B cell (primary cell): ENCODE results near the gene PPL. TPM values are rescaled to one million over a fixed set of nuclear protein-coding genes. Genes with fewer than 3 reads are reported as not detected.

ENCODE experiments used
- ATAC-seq: fragments of 200-7000 bp; cut with Tn5 transposase; one replicate; pipeline ENCODE4 v1.10.0; 2021; ENCODE audit warnings: low read depth, mild to moderate bottlenecking, moderate number of reproducible peaks, moderate library complexity
- CTCF ChIA-PET: fragments of 350-600 bp; sonication (Branson Sonifier 250); formaldehyde crosslinking; loops from one replicate; lab custom pipeline; 2021; ENCODE audit warnings: antibody characterized with exemption, inconsistent platforms; lab: Charles Lee
- POLR2A ChIA-PET: fragments of 350-600 bp; sonication (Branson Sonifier 250); formaldehyde crosslinking; loops from one replicate; lab custom pipeline; 2021; ENCODE audit warnings: antibody characterized with exemption; lab: Charles Lee
- DNase-seq: peaks from one replicate; pipeline ENCODE4 v3.0.0; 2013
- H2AFZ ChIP-seq: 2 replicates; pipeline ENCODE4 v1.6.1; 2012; ENCODE audit warnings: mild to moderate bottlenecking, low read depth, low read length; ENCODE audit not compliant: insufficient read depth, poor library complexity, severe bottlenecking
- H3K27ac ChIP-seq, 2 donors: 1 replicate in 1 of 2; 2 replicates in 1 of 2; pipeline ENCODE4 v1.5.1; 2012 to 2013; ENCODE audit warnings: low read length in 2 of 2, mild to moderate bottlenecking in 2 of 2, moderate library complexity in 1 of 2
- H3K27me3 ChIP-seq, 4 experiments: fragments of 200-600 bp in 1 of 4; sonication (generic) in 1 of 4; replicated peaks in 1 of 4; 1 replicate in 2 of 4; 2 replicates in 2 of 4; pipeline versions ENCODE4 v1.6.1 to v1.7.0; 2013 to 2016; ENCODE audit warnings: low read length in 3 of 4, mild to moderate bottlenecking in 2 of 4, mixed read lengths in 1 of 4, moderate library complexity in 1 of 4; ENCODE audit not compliant: insufficient read depth in 4 of 4, control insufficient read depth in 3 of 4; ENCODE audit errors: control extremely low read depth in 1 of 4
- H3K36me3 ChIP-seq, 2 experiments: replicated peaks in 1 of 2; 1 replicate in 1 of 2; 2 replicates in 1 of 2; pipeline versions ENCODE4 v1.6.1 to v1.7.1; 2013; ENCODE audit warnings: low read length in 1 of 2; ENCODE audit not compliant: insufficient read depth in 2 of 2, control insufficient read depth in 1 of 2; ENCODE audit errors: control extremely low read depth in 1 of 2, extremely low read depth in 1 of 2
- H3K4me1 ChIP-seq, 2 donors: fragments of 200-600 bp in 1 of 2; sonication (generic) in 1 of 2; 1 replicate in 1 of 2; 2 replicates in 1 of 2; pipeline versions ENCODE4 v1.5.1 to v1.6.1; 2013 to 2017; ENCODE audit warnings: low read length in 2 of 2; ENCODE audit not compliant: control insufficient read depth in 2 of 2, insufficient read depth in 2 of 2
- H3K4me2 ChIP-seq: replicated peaks from 2 replicates; pipeline ENCODE3; 2012; ENCODE audit warnings: mild to moderate bottlenecking, low read depth, low read length; ENCODE audit not compliant: poor library complexity, severe bottlenecking
- H3K4me3 ChIP-seq, 5 experiments: fragments of 200-600 bp in 1 of 5; sonication (generic) in 1 of 5; 1 replicate in 3 of 5; 2 replicates in 2 of 5; pipeline versions ENCODE4 v1.5.1 to v1.7.0; 2011 to 2016; ENCODE audit warnings: low read length in 4 of 5, mild to moderate bottlenecking in 4 of 5, low read depth in 2 of 5, control low read depth in 1 of 5, moderate library complexity in 1 of 5; ENCODE audit not compliant: insufficient read depth in 1 of 5; ENCODE audit errors: control extremely low read depth in 1 of 5, extremely low read depth in 1 of 5
- H3K79me2 ChIP-seq: fragments of 200-600 bp; sonication (generic); one replicate; pipeline ENCODE4 v1.6.0; 2016; ENCODE audit warnings: low read length; ENCODE audit not compliant: control insufficient read depth, insufficient read depth
- H3K9ac ChIP-seq: fragments of 200-600 bp; sonication (generic); 2 replicates; pipeline ENCODE4 v1.6.1; 2017; ENCODE audit warnings: mild to moderate bottlenecking, low read length, moderate library complexity
- H3K9me3 ChIP-seq, 3 donors: one replicate each; pipeline versions ENCODE4 v1.6.1 to v1.7.1; 2013; ENCODE audit warnings: low read length in 2 of 3; ENCODE audit not compliant: control insufficient read depth in 2 of 3, insufficient read depth in 1 of 3; ENCODE audit errors: control extremely low read depth in 1 of 3
- H4K20me1 ChIP-seq: 2 replicates; pipeline ENCODE4 v1.6.0; 2012; ENCODE audit warnings: mild to moderate bottlenecking, low read length; ENCODE audit not compliant: insufficient read depth, control insufficient read depth, poor library complexity, severe bottlenecking
- H3K27ac Mint-ChIP-seq: one replicate; pipeline ENCODE4 v1.8.0; 2021; ENCODE audit warnings: mixed read lengths
- H3K27me3 Mint-ChIP-seq: one replicate; pipeline ENCODE4 v1.8.0; 2021; ENCODE audit warnings: mixed read lengths
- H3K4me1 Mint-ChIP-seq: one replicate; pipeline ENCODE4 v1.8.0; 2021; ENCODE audit warnings: mixed read lengths
- H3K4me3 Mint-ChIP-seq: one replicate; pipeline ENCODE4 v1.8.0; 2021; ENCODE audit warnings: mixed read lengths
- H3K9me3 Mint-ChIP-seq: one replicate; pipeline ENCODE4 v1.8.0; 2022; ENCODE audit warnings: mixed read lengths; ENCODE audit not compliant: insufficient read depth
- CTCF ChIP-seq: fragments of 200-600 bp; IDR thresholded peaks from one replicate; pipeline ENCODE4 v1.8.0; 2022; ENCODE audit warnings: antibody characterized with exemption, mild to moderate bottlenecking
- EZH2 ChIP-seq: IDR thresholded peaks from 2 replicates; pipeline ENCODE4 v1.6.1; 2012; ENCODE audit warnings: borderline replicate concordance, low read depth, mild to moderate bottlenecking, moderate library complexity, low read length; ENCODE audit not compliant: insufficient read depth, poor library complexity, severe bottlenecking
- WGBS: methylation state at CpG from one replicate; pipeline ENCODE4 v1.1.5; 2013; ENCODE audit warnings: missing lambda C conversion rate; ENCODE audit not compliant: insufficient coverage; 5-methylcytosine and 5-hydroxymethylcytosine counted together
- intact Hi-C: fragments of 100-400 bp; cut with micrococcal nuclease; formaldehyde crosslinking; loops from one replicate; pipeline ENCODE4 v1.10.0; 2022
- polyA plus RNA-seq: library from polyadenylated mRNA; depleted of rRNA; stranded (reverse); fragments of >200 nt; gene quantifications from 2 replicates; pipeline ENCODE4 v1.2.3, GENCODE V29; 2012
- total RNA-seq, 2 donors: library from RNA; stranded (reverse); fragments of 120-200 nt in 1 of 2; gene quantifications; 1 replicate in 1 of 2; 2 replicates in 1 of 2; pipeline versions ENCODE4 v1.2.3 to v1.2.4, GENCODE V29; 2013 to 2022

PPL gene
- total and polyA plus RNA-seq, 2 donors (not counting 1 experiment from before 2014, with no cell fraction given) = not detected

GRCh38 chr16:4846503-4846900 lies 90.4 kb downstream of the PPL start:
- no peaks in the 10 kb centered on the region for H3K27me3 Mint-ChIP-seq
- peak overlapping the region; percentile 87 for H3K4me3 Mint-ChIP-seq
- peaks cover 27 to 31% of the 10 kb centered on the region in 2 donors for H3K4me1 ChIP-seq
- peak overlapping the region; percentile 87 for H3K27ac Mint-ChIP-seq
- H3K9me3 Mint-ChIP-seq = no peaks in the 10 kb centered on the region
- H3K27ac ChIP-seq = peak overlapping the region; percentile 80 to 97
- POLR2A ChIA-PET = no interaction called here
- CTCF ChIA-PET = no interaction called here
- no peak for TF ChIP-seq CTCF
- TF ChIP-seq EZH2 = no peak
- no peaks in the 10 kb centered on the region for H3K27me3 ChIP-seq
- no peak for ATAC-seq
- peaks cover 6 to 22% of the 10 kb centered on the region in 2 experiments for H3K36me3 ChIP-seq
- H3K4me1 Mint-ChIP-seq = peaks cover 31% of the 10 kb centered on the region
- peak; percentile 60 for DNase-seq
- intact Hi-C loops = no loop called here
- H3K79me2 ChIP-seq = peaks cover 74% of the 10 kb centered on the region
- under 1% methylated on average over 27 of the region's 27 CpGs for WGBS
- peak overlapping the region; percentile 90 for H3K9ac ChIP-seq
- H3K9me3 ChIP-seq = no peaks in the 10 kb centered on the region
- H2AFZ ChIP-seq = peak overlapping the region; percentile 87
- H4K20me1 ChIP-seq = peaks cover 43% of the 10 kb centered on the region
- H3K4me2 ChIP-seq = peak overlapping the region; percentile 95
- peak overlapping the region; percentile 27 to 96 (median 87) for H3K4me3 ChIP-seq

- Mint-ChIP-seq H3K27me3 (no peaks in the 10 kb centered on the region), H3K9me3 (no peaks in the 10 kb centered on the region), H3K27ac (no peak overlapping the region), H3K4me3 (no peak overlapping the region), H3K4me1 (peaks cover 8% of the 10 kb centered on the region)
- Histone ChIP-seq H3K9ac (no peak overlapping the region), H3K4me1 (peaks cover 5 to 8% of the 10 kb centered on the region in 2 donors), H3K27ac (no peak overlapping the region), H4K20me1 (peaks cover 19% of the 10 kb centered on the region), H3K4me2 (no peak overlapping the region), H3K27me3 (no peaks in the 10 kb centered on the region), H3K4me3 (no peak overlapping the region), H2AFZ (no peak overlapping the region), H3K36me3 (peaks cover 18 to 72% of the 10 kb centered on the region in 2 experiments), H3K9me3 (no peaks in the 10 kb centered on the region), H3K79me2 (peaks cover 39% of the 10 kb centered on the region)
- intact Hi-C loops = no loop called here
- no CpG with 5 or more reads among the region's 5 CpGs for whole genome bisulfite sequencing
- TF ChIP-seq CTCF (no peak), EZH2 (no peak)
- ATAC-seq = no peak
- CTCF ChIA-PET = interaction anchor here (0.7 kb wide), 1 partner anchor 217 kb away, joined by 3 read pairs; no protein-coding TSS in a partner anchor
- DNase-seq = no peak
- POLR2A ChIA-PET = no interaction called here
These were observed 96.0 kb downstream of the PPL start for GRCh38 chr16:4840984-4841383.
